Myocyte (in vitro differentiated cells): ENCODE data around the gene COL4A3. TPM values are rescaled to one million over a fixed set of nuclear protein-coding genes. Genes with fewer than 3 reads are reported as not detected.
A peak's percentile ranks its signal among the peaks of the same experiment; 100 is the strongest.
"Not testable (repeated sequence)": the region's sequence is repeated elsewhere in the genome, so short reads cannot be mapped to it uniquely, and the experiment has no call there.

ENCODE experiments used
- DNase-seq: peaks from one replicate; pipeline ENCODE4 v3.0.0-alpha.2; 2012; ENCODE audit warnings: low read depth
- total RNA-seq: library from RNA; depleted of rRNA; stranded (reverse); fragments of >200 nt; gene quantifications from 2 replicates; pipeline ENCODE4 v1.2.3, GENCODE V29; 2014

Gene COL4A3
- total RNA-seq, 1 donor from 2014 or later, result 0.08 TPM

- DNase-seq, result no peak
Observed at GRCh38 chr2:227206406-227206805, 42.0 kb downstream of the COL4A3 start.

DNA sequence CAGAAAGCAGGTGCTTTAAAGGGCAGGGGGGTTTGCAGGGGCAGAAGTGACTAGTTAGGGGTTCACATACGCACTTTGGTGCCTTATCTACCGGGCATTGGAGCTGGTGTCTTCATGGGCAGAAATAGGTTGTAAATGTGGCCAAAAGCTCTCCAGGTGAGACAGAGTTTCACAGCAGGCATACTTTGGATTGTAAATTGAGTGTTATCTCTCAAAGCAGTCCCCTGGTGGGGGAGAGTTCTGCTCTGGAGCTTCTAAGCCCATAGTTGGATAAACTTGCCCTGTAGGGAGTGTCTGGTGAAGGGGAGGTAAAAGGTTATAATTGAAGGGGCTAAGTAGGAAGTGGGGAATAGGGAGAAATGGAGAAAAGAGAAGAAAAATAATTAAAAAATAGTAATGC lies 43.1 kb downstream of the COL4A3 start:
- DNase-seq, result no peak

DNA sequence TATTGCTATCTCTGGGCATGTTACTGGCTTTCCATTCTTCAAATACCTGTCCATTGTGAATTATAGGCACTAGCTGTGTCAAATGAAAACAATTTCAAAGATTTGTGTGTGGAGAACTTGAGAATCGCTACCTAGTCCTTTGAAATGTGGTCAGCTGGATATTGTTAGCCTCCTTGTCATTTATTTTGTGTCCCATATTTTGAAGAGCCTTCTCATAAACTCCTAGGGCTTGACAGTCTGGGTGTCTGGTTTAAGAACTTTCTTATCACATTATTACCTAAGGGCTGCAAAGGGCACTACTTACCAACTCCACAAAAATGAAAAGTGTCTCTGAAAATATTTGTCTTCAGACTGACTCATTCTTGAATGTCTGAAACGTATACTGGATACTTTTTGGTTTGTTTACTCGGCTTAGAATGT lies 50.2 kb downstream of the COL4A3 start:
- no peak for DNase-seq

GRCh38 chr2:227219312-227220105 lies 55.1 kb downstream of the COL4A3 start:
- DNase-seq, result no peak

DNA sequence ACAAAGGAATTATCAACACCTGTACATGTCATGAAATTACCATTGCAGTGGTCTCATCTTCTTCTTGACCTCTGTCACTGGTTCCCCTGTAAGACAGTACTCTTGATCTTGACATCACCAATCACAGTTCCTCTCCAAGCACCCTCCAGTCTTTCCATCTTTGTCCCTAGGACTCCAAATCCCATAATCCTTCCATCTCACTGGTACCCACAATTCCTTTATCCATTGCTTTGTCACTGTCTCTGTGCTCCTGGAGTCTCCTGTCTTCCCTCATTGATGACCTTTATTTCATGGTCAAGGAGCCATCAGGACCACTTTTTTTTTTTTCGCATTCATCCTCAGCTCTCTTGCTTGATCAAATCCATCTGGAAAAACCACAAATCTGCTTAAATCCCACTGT lies 56.7 kb downstream of the COL4A3 start:
- DNase-seq, result no peak

GRCh38 chr2:227222292-227222691 lies 57.9 kb downstream of the COL4A3 start:
- no peak for DNase-seq

- not testable (repeated sequence) for DNase-seq
Observed at GRCh38 chr2:227225641-227226040, 61.2 kb downstream of the COL4A3 start.

GRCh38 chr2:227228061-227228667 lies 63.7 kb downstream of the COL4A3 start:
- peak; percentile 98 for DNase-seq

- DNase-seq, result no peak
Observed at GRCh38 chr2:227230151-227230550, 65.7 kb downstream of the COL4A3 start.

- no peak for DNase-seq
Observed at GRCh38 chr2:227234429-227234828, 70.0 kb downstream of the COL4A3 start.

- DNase-seq, result no peak
Observed at GRCh38 chr2:227237786-227238185, 73.4 kb downstream of the COL4A3 start.

DNA sequence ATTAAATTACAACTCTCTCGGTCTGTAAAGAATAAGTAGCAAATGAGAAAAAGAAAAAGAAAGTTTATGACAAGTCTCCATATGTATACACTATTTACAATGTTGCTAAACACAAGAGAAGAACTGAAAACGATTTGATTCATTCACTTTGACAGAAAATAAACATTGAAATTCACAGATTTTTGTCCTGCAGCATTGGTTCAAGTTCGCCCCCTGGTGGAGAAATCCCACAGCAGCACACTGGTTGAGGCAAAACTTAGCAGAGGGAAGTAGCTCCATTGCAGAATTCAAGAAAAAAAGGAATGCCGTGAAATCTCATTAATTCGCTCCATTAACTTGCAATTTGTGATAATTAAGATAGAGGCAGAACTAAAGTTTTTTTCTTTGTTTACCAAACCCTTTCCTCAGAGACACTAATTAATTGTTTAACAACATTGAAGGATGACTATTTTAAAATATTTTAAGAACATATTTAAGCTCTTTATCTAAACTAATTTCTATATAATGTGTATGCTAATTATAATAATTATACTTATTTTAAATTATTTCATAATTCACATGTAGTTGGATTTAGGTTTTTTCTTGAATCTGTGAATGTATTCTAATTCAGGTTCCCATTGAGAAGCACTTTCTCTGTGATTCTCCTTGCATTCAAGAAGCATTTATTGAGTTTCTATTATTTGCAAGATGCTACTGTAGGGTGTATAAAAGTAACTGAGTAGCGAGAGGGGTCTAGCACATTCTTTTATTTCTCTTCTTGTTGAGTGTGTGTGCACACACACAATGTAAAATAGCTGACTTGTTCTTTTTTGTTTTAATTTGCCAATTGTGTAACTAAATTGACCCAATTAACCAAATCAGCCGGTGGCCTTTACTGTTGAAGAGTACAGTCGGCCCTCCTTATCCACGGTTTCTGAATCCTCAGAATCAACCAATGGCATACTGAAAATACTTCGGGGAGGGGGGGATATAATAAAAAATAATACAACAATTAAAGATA lies 74.1 kb downstream of the COL4A3 start:
- DNase-seq, result peak; percentile 77

DNA sequence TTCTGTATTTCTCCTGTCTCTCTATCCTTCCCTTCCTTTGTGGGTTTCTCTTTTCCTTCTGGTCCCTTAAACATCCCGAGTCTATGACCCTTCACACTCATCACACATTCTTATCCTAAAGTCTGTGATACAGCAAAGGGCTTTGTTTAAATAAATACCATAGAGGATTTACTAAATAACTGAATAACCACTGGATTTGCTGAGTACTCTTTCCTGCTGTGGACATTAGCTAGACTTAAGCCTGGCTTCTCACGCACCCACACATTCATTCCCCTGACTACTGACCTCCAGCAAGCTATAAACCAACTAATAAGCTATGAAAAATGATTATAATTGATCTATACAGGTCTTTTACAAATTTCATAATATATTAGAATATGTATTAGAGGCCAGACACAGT lies 76.6 kb downstream of the COL4A3 start:
- no peak for DNase-seq

DNA sequence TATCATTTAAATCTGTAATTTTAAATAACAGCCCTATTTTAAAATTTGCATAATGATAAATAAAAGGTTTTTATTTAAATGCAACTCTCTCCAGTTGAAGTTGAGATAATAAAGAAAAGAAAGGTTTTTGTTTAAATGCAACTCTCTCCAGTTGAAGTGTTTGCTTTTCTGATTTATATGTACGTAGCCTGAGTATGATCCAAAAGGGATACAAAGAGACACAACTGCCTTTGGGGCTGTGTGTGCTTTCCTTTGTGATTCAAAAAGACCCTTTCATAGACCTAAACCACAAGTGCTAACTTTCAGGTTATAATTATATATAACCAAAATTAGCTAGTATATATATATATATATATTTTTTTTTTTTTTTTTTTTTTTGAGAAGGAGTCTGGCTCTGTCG lies 84.5 kb downstream of the COL4A3 start:
- DNase-seq, result no peak

- no peak for DNase-seq
Observed at GRCh38 chr2:227252831-227253230, 88.4 kb downstream of the COL4A3 start.

- no peak for DNase-seq
Observed at GRCh38 chr2:227256605-227257004, 92.2 kb downstream of the COL4A3 start.

GRCh38 chr2:227257820-227258219 lies 93.4 kb downstream of the COL4A3 start:
- DNase-seq, result no peak

DNA sequence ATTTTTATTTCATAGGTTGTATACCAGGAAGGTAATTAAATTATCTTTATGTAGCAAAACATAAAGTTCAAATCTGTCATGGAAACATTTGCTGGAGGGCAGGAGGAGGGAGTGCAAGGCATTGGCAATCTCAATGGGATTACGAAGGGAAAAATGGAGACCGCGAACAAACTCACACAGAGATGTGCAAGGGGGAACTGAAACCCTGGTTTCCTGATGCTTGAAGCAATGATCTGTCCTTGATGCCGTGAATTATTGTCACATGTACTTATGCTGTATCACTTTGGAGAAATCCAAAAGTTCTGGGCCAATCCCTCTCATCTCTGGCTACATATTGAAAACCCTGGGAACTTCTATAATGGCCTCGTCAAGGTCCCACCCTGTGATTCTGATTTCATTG lies 95.6 kb downstream of the COL4A3 start:
- no peak for DNase-seq

GRCh38 chr2:227267410-227268115 lies 103.1 kb downstream of the COL4A3 start:
- peak; percentile 65 for DNase-seq

GRCh38 chr2:227280895-227281294 lies 116.5 kb downstream of the COL4A3 start:
- peak; percentile 23 for DNase-seq

- no peak for DNase-seq
Observed at GRCh38 chr2:227285741-227286236, 121.4 kb downstream of the COL4A3 start.
